Activated CD8-positive, alpha-beta T cell treated with anti-CD3 and anti-CD28 coated beads for 36 hours (primary cell): Measurements from ENCODE around the gene AQP11. TPM values are rescaled to one million over a fixed set of nuclear protein-coding genes. Genes with fewer than 3 reads are reported as not detected.

Source experiments
- ATAC-seq: fragments of 200-7000 bp; cut with Tn5 transposase; one replicate; pipeline ENCODE4 v1.10.0; 2021; ENCODE audit warnings: mild to moderate bottlenecking, moderate library complexity
- CTCF ChIA-PET: fragments of 350-600 bp; sonication (Branson Sonifier 250); formaldehyde crosslinking; loops from one replicate; lab custom pipeline; 2021; ENCODE audit warnings: antibody characterized with exemption; lab: Charles Lee
- POLR2A ChIA-PET: fragments of 350-600 bp; sonication (Branson Sonifier 250); formaldehyde crosslinking; loops from one replicate; lab custom pipeline; 2021; ENCODE audit warnings: antibody characterized with exemption; lab: Charles Lee
- DNase-seq: peaks from one replicate; pipeline ENCODE4 v3.0.0-alpha.2; 2020
- H3K27ac Mint-ChIP-seq: one replicate; pipeline ENCODE4 v1.8.0; 2021; ENCODE audit warnings: mild to moderate bottlenecking, mixed read lengths
- H3K27me3 Mint-ChIP-seq: one replicate; pipeline ENCODE4 v1.8.0; 2021; ENCODE audit warnings: mixed read lengths
- H3K36me3 Mint-ChIP-seq: one replicate; pipeline ENCODE4 v1.8.0; 2021; ENCODE audit warnings: low read depth, mixed read lengths
- H3K4me1 Mint-ChIP-seq: one replicate; pipeline ENCODE4 v1.8.0; 2021; ENCODE audit warnings: low read depth, mixed read lengths
- H3K4me3 Mint-ChIP-seq: one replicate; pipeline ENCODE4 v1.8.0; 2021; ENCODE audit warnings: mild to moderate bottlenecking, moderate library complexity, mixed read lengths
- H3K9me3 Mint-ChIP-seq: one replicate; pipeline ENCODE4 v1.8.0; 2021; ENCODE audit warnings: mixed read lengths
- CTCF ChIP-seq: fragments of 200-600 bp; IDR thresholded peaks from one replicate; pipeline ENCODE4 v1.8.0; 2022; ENCODE audit warnings: antibody characterized with exemption, mild to moderate bottlenecking
- intact Hi-C: fragments of 100-400 bp; cut with micrococcal nuclease; formaldehyde crosslinking; loops from one replicate; pipeline ENCODE4 v1.10.0; 2022
- total RNA-seq, 2 experiments: library from RNA; stranded (reverse); gene quantifications; one replicate each; pipeline ENCODE4 v1.2.3, GENCODE V29; 2021

AQP11 gene
- total RNA-seq, 2 experiments from 2014 or later = 0.47 to 0.59 TPM

- DNase-seq = no peak
- ATAC-seq = no peak
- intact Hi-C loops = no loop called here
- no peaks in the 10 kb centered on the region for H3K36me3 Mint-ChIP-seq
- peaks cover 9% of the 10 kb centered on the region for H3K27me3 Mint-ChIP-seq
- H3K4me3 Mint-ChIP-seq = no peak overlapping the region
- H3K4me1 Mint-ChIP-seq = no peaks in the 10 kb centered on the region
- H3K27ac Mint-ChIP-seq = no peak overlapping the region
- ChIA-PET CTCF (no interaction called here), POLR2A (no interaction called here)
- TF ChIP-seq CTCF = no peak
- no peaks in the 10 kb centered on the region for H3K9me3 Mint-ChIP-seq
Observed at GRCh38 chr11:77647654-77648305, 58.0 kb downstream of the AQP11 start.

- Mint-ChIP-seq H3K4me3 (no peak overlapping the region), H3K27me3 (peaks cover 7% of the 10 kb centered on the region), H3K36me3 (no peaks in the 10 kb centered on the region), H3K9me3 (no peaks in the 10 kb centered on the region), H3K27ac (no peak overlapping the region), H3K4me1 (no peaks in the 10 kb centered on the region)
- CTCF ChIA-PET = no interaction called here
- ATAC-seq (no peak), DNase-seq (no peak)
- POLR2A ChIA-PET = interaction anchor here (0.5 kb wide), 1 partner anchor 34 kb away, joined by 3 read pairs; no protein-coding TSS in a partner anchor
- no peak for TF ChIP-seq CTCF
- intact Hi-C loops = no loop called here
Observed at GRCh38 chr11:77650123-77650522, 60.4 kb downstream of the AQP11 start.

GRCh38 chr11:77654770-77655434 is 65.1 kb downstream of the AQP11 start:
- no peak for ATAC-seq
- Mint-ChIP-seq H3K27ac (no peak overlapping the region), H3K36me3 (no peaks in the 10 kb centered on the region), H3K9me3 (no peaks in the 10 kb centered on the region), H3K4me1 (no peaks in the 10 kb centered on the region), H3K27me3 (peaks cover 1% of the 10 kb centered on the region), H3K4me3 (no peak overlapping the region)
- ChIA-PET POLR2A (no interaction called here), CTCF (no interaction called here)
- no peak for DNase-seq
- TF ChIP-seq CTCF = no peak
- intact Hi-C loops = no loop called here

- ChIA-PET CTCF (no interaction called here), POLR2A (no interaction called here)
- no peaks in the 10 kb centered on the region for H3K9me3 Mint-ChIP-seq
- ATAC-seq = no peak
- H3K27me3 Mint-ChIP-seq = no peaks in the 10 kb centered on the region
- DNase-seq = no peak
- H3K27ac Mint-ChIP-seq = no peak overlapping the region
- H3K4me1 Mint-ChIP-seq = no peaks in the 10 kb centered on the region
- H3K4me3 Mint-ChIP-seq = no peak overlapping the region
- no peaks in the 10 kb centered on the region for H3K36me3 Mint-ChIP-seq
- intact Hi-C loops = no loop called here
- TF ChIP-seq CTCF = no peak
Observed at GRCh38 chr11:77656362-77656761, 66.6 kb downstream of the AQP11 start.

- intact Hi-C loops = no loop called here
Observed at GRCh38 chr11:77658213-77659013, 68.7 kb downstream of the AQP11 start.

More at GRCh38 chr11:77658213-77659013, 68.7 kb downstream of the AQP11 start:
- Mint-ChIP-seq H3K36me3 (no peaks in the 10 kb centered on the region), H3K27me3 (no peaks in the 10 kb centered on the region), H3K27ac (no peak overlapping the region), H3K4me3 (no peak overlapping the region), H3K9me3 (no peaks in the 10 kb centered on the region), H3K4me1 (no peaks in the 10 kb centered on the region)
- DNase-seq (no peak), ATAC-seq (no peak)
- POLR2A ChIA-PET = no interaction called here
- CTCF ChIA-PET = no interaction called here
- no peak for TF ChIP-seq CTCF
